ENCODE data around the gene ADAP1. TPM values are rescaled to one million over a fixed set of nuclear protein-coding genes. Genes with fewer than 3 reads are reported as not detected.

ADAP1 gene
- polyA plus RNA-seq, 1 donor (not counting 4 experiments of a cell fraction or from before 2014, with no cell fraction given): 4.3 TPM

DNA sequence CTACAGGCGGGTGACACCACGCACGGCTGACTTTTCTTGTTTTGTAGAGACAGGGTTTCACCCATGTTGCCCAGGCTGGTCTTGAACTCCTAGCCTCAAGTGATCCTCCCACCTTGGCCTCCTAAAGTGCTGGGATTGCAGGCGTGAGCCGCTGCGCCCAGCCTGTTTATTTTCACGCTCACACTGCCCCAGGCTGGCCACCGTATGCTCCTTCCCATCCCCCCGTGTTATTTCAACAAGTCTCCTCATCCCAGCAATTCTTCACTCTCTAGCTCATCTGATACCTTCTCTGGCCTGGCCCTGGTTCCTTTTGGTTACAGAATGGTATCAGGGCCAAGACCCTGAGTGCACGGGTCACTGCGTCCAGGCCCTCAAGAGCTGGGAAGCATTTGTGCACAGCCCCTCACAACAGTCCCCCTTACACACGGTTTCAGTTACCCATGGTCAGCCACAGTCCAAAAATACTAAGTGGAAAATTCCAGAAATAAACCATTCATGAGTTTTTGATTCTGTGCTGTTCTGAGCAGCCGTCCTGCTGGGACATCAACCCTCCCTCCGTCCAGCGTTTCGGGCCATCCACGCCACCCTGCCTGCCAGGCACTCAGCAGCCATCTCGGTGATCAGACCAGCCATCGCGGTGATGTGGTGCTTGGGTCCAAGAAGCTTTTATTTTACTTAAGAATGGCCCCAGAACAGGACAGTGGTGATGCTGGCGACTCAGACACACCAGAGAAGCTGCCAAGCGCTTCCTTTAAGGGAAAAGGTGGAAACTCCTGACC, 12.0 kb upstream of the ADAP1 start:
- H4K20me1 ChIP-seq (ENCODE audit: control insufficient read depth, extremely low read depth, insufficient read depth, low read length): peaks cover 9% of the 10 kb centered on the region
- no peak for FAIRE-seq

DNA sequence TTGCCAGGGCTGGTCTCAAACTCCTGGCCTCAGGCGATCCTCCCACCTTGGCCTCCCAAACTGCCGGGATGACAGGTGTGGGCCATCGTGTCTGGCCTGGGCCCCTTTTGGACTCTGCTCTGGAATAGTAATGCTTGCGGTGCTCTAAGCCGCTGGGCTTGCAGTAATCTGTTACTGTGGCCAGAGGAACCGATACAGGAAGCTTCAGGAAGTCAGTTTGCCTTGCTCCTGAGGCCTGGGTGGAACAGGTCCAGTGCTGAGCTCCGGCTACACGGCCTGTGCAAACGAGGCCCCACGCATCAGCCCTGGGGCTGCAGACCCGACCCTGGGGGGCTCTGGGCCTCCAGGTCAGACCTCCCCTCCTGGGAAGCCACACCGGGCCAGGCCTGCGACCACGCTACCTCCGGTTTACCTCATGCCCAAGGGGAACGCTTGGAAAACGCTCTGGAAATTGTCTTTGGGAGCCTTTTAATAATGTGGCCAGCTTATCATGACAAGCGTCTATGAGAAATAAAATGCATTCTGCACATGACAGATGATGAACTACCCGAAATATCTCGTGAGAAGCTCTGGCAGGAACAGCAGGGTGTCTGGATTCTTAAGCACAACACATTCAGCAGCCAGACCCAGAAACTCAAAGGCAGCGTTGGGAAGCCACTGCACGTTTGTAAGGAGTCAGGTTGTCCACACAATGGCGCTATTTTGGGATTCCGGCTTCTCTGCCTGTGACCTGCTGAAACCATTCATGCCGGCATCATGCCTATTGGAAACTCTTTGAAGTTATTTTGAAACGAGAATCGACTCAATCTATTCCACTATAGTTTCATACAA, 10.1 kb upstream of the ADAP1 start:
- no peak for DNase-seq (ENCODE audit: low read depth, low spot score)
- dilution Hi-C loops (cut with MboI; ENCODE audit: extremely low pct_ligation_motif_present, low sequenced_read_pairs): no loop called here
- Histone ChIP-seq H3K4me1 (ENCODE audit: control insufficient read depth, extremely low read depth, insufficient read depth, low read length) (no peaks in the 10 kb centered on the region), H3K9me3 (ENCODE audit: control insufficient read depth, low read depth, low read length) (no peaks in the 10 kb centered on the region), H3K27me3 (ENCODE audit: control insufficient read depth, extremely low read depth, insufficient read depth, low read length) (peaks cover 15% of the 10 kb centered on the region), H4K20me1 (ENCODE audit: control insufficient read depth, extremely low read depth, insufficient read depth, low read length) (peaks cover 6% of the 10 kb centered on the region), H3K9ac (ENCODE audit: control insufficient read depth, extremely low read depth, insufficient read depth, low read length) (no peak overlapping the region), H2AFZ (ENCODE audit: control insufficient read depth, low read length) (no peak overlapping the region), H3K4me3 (ENCODE audit: control insufficient read depth in 2 of 3, extremely low read depth in 1 of 3, insufficient read depth in 2 of 3, low read depth in 1 of 3, low read length in 3 of 3) (no peak overlapping the region), H3K27ac (ENCODE audit: control insufficient read depth, insufficient read depth, low read length) (no peak overlapping the region), H3K79me2 (ENCODE audit: control insufficient read depth, insufficient read depth, low read length) (peaks cover 3% of the 10 kb centered on the region), H3K4me2 (ENCODE audit: control insufficient read depth, extremely low read depth, insufficient read depth, low read depth, low read length) (no peak overlapping the region), H3K9me1 (ENCODE audit: control insufficient read depth, extremely low read depth, insufficient read depth, low read length) (no peaks in the 10 kb centered on the region), H3K36me3 (ENCODE audit: control insufficient read depth in 2 of 2, extremely low read depth in 1 of 2, insufficient read depth in 2 of 2, low read length in 2 of 2) (peaks cover 8 to 26% of the 10 kb centered on the region in 2 experiments)
- FAIRE-seq: peak; percentile 67
- no peak for TF ChIP-seq EZH2 (IDR thresholded peaks at IDR 0.05; ENCODE audit: low read length)
- TF ChIP-seq, protein P1, sequence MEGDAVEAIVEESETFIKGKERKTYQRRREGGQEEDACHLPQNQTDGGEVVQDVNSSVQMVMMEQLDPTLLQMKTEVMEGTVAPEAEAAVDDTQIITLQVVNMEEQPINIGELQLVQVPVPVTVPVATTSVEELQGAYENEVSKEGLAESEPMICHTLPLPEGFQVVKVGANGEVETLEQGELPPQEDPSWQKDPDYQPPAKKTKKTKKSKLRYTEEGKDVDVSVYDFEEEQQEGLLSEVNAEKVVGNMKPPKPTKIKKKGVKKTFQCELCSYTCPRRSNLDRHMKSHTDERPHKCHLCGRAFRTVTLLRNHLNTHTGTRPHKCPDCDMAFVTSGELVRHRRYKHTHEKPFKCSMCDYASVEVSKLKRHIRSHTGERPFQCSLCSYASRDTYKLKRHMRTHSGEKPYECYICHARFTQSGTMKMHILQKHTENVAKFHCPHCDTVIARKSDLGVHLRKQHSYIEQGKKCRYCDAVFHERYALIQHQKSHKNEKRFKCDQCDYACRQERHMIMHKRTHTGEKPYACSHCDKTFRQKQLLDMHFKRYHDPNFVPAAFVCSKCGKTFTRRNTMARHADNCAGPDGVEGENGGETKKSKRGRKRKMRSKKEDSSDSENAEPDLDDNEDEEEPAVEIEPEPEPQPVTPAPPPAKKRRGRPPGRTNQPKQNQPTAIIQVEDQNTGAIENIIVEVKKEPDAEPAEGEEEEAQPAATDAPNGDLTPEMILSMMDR (optimal IDR thresholded peaks at IDR 0.05 in 1 of 3, IDR thresholded peaks at IDR 0.05 in 1 of 3, conservative IDR thresholded peaks at IDR 0.05 in 1 of 3; ENCODE audit: extremely low read depth in 1 of 3, insufficient read depth in 2 of 3, low read length in 3 of 3): peak; percentile 37 to 49 (median 41)

More for the DNA sequence above, 12.0 kb upstream of the ADAP1 start:
- H3K36me3 ChIP-seq (ENCODE audit: control insufficient read depth in 2 of 2, extremely low read depth in 1 of 2, insufficient read depth in 2 of 2, low read length in 2 of 2): peaks cover 13 to 38% of the 10 kb centered on the region in 2 experiments
- no peak overlapping the region for H3K9ac ChIP-seq (ENCODE audit: control insufficient read depth, extremely low read depth, insufficient read depth, low read length)
- dilution Hi-C loops (cut with MboI; ENCODE audit: extremely low pct_ligation_motif_present, low sequenced_read_pairs): no loop called here
- no peak overlapping the region for H3K27ac ChIP-seq (ENCODE audit: control insufficient read depth, insufficient read depth, low read length)
- no peak overlapping the region for H2AFZ ChIP-seq (ENCODE audit: control insufficient read depth, low read length)
- no peaks in the 10 kb centered on the region for H3K9me1 ChIP-seq (ENCODE audit: control insufficient read depth, extremely low read depth, insufficient read depth, low read length)
- H3K4me3 ChIP-seq (ENCODE audit: control insufficient read depth in 2 of 3, extremely low read depth in 1 of 3, insufficient read depth in 2 of 3, low read depth in 1 of 3, low read length in 3 of 3): no peak overlapping the region
- H3K4me2 ChIP-seq (ENCODE audit: control insufficient read depth, extremely low read depth, insufficient read depth, low read depth, low read length): no peak overlapping the region
- TF ChIP-seq, protein P1 (optimal IDR thresholded peaks at IDR 0.05 in 1 of 3, IDR thresholded peaks at IDR 0.05 in 1 of 3, conservative IDR thresholded peaks at IDR 0.05 in 1 of 3; ENCODE audit: extremely low read depth in 1 of 3, insufficient read depth in 2 of 3, low read length in 3 of 3): no peak
- no peak for TF ChIP-seq EZH2 (IDR thresholded peaks at IDR 0.05; ENCODE audit: low read length)
- H3K27me3 ChIP-seq (ENCODE audit: control insufficient read depth, extremely low read depth, insufficient read depth, low read length): peaks cover 15% of the 10 kb centered on the region
- H3K9me3 ChIP-seq (ENCODE audit: control insufficient read depth, low read depth, low read length): no peaks in the 10 kb centered on the region
- no peaks in the 10 kb centered on the region for H3K4me1 ChIP-seq (ENCODE audit: control insufficient read depth, extremely low read depth, insufficient read depth, low read length)
- peaks cover 16% of the 10 kb centered on the region for H3K79me2 ChIP-seq (ENCODE audit: control insufficient read depth, insufficient read depth, low read length)
- DNase-seq (ENCODE audit: low read depth, low spot score): no peak

Measured in keratinocyte (primary cell).